K562 (cell line): ENCODE data around the gene INPP5D. TPM values are rescaled to one million over a fixed set of nuclear protein-coding genes. Genes with fewer than 3 reads are reported as not detected.

Experiments
- ATAC-seq: fragments of 200-7000 bp; cut with Tn5 transposase; 3 replicates; pipeline ENCODE4 v1.9.1; 2020; ENCODE audit warnings: moderate library complexity
- BruUV-seq: library from RNA; stranded (reverse); fragments of 400-500 nt; replicated peaks from 2 replicates; lab custom pipeline; 2021; lab: Mats Ljungman, UMichigan
- CTCF ChIA-PET: fragments of 300-600 bp; formaldehyde crosslinking; extraction: SDS; loops from one replicate; lab custom pipeline; 2021; ENCODE audit warnings: low intra/inter-chr PET ratio; lab: Yijun Ruan, JAX
- POLR2A ChIA-PET: fragments of 300-600, 350-650 bp; sonication (Branson Sonifier 250); formaldehyde crosslinking; extraction: SDS; loops from one replicate; lab custom pipeline; 2021; ENCODE audit warnings: antibody characterized with exemption, inconsistent platforms; lab: Yijun Ruan, JAX
- DNase-seq, 4 experiments: peaks; one replicate each; pipeline versions ENCODE4 v3.0.0 to v3.0.0-alpha.2; 2011 to 2018; ENCODE audit warnings: low spot score in 3 of 4, mixed read lengths in 3 of 4; ENCODE audit errors: extremely low read depth in 1 of 4
- FAIRE-seq: peaks from 2 replicates; lab custom pipeline; 2011; peaks lifted over from hg19 to GRCh38; lab: Jason Lieb, UNC
- H2AFZ ChIP-seq: 2 replicates; pipeline ENCODE4 v1.6.0; 2011; ENCODE audit warnings: low read depth, low read length, control low read depth, inconsistent platforms
- H3K27ac ChIP-seq: fragments of 200-600 bp; 3 replicates; pipeline ENCODE4 v1.8.0; 2011; ENCODE audit warnings: low read depth, mild to moderate bottlenecking, control low read depth, inconsistent platforms, low read length, moderate library complexity, mixed read lengths; ENCODE audit errors: extremely low read depth
- H3K27me3 ChIP-seq, 2 experiments: fragments of 300-600 bp in 1 of 2; 2 replicates in 1 of 2; 3 replicates in 1 of 2; pipeline versions ENCODE4 v1.6.0 to v1.8.0; 2011; ENCODE audit warnings: inconsistent platforms in 2 of 2, low read length in 2 of 2, mild to moderate bottlenecking in 1 of 2, mixed read lengths in 1 of 2, moderate library complexity in 1 of 2; ENCODE audit not compliant: control insufficient read depth in 2 of 2, insufficient read depth in 2 of 2
- H3K36me3 ChIP-seq: fragments of 300-600 bp; 3 replicates; pipeline ENCODE4 v1.8.0; 2011; ENCODE audit warnings: mild to moderate bottlenecking, low read length, inconsistent platforms; ENCODE audit not compliant: control insufficient read depth, insufficient read depth
- H3K4me1 ChIP-seq, 2 experiments: fragments of 200-600 bp in 1 of 2; replicated peaks in 1 of 2; 2 replicates in 1 of 2; 3 replicates in 1 of 2; pipeline versions ENCODE4 v1.5.1 to v1.8.0; 2011; ENCODE audit warnings: inconsistent platforms in 2 of 2, low read length in 2 of 2, mild to moderate bottlenecking in 1 of 2, mixed read lengths in 1 of 2, moderate library complexity in 1 of 2; ENCODE audit not compliant: control insufficient read depth in 2 of 2, insufficient read depth in 2 of 2
- H3K4me2 ChIP-seq: 2 replicates; pipeline ENCODE4 v1.6.1; 2011; ENCODE audit warnings: low read length, control low read depth, inconsistent platforms, mixed read lengths; ENCODE audit not compliant: insufficient read depth
- H3K4me3 ChIP-seq: fragments of 200-600 bp; sonication (generic), shearing (Covaris generic); 2 replicates; pipeline ENCODE4 v1.5.1; 2016; ENCODE audit warnings: control low read depth, inconsistent platforms
- H3K79me2 ChIP-seq: fragments of 200-600 bp; 3 replicates; pipeline ENCODE4 v1.8.0; 2011; ENCODE audit warnings: low read length, inconsistent platforms; ENCODE audit not compliant: control insufficient read depth, insufficient read depth
- H3K9ac ChIP-seq, 2 experiments: 2 replicates each; pipeline versions ENCODE4 v1.6.0 to v1.6.1; 2011; ENCODE audit warnings: low read depth in 2 of 2, low read length in 2 of 2, control low read depth in 1 of 2, inconsistent platforms in 1 of 2, mild to moderate bottlenecking in 1 of 2, mixed read lengths in 1 of 2; ENCODE audit not compliant: insufficient read depth in 1 of 2
- H3K9me1 ChIP-seq: one replicate; pipeline ENCODE4 v1.6.0; 2011; ENCODE audit warnings: inconsistent platforms, mild to moderate bottlenecking, low read length, moderate library complexity; ENCODE audit not compliant: control insufficient read depth, insufficient read depth
- H3K9me3 ChIP-seq: replicated peaks from 2 replicates; pipeline ENCODE4 v1.5.1; 2011; ENCODE audit warnings: low read depth, low read length, inconsistent platforms; ENCODE audit not compliant: control insufficient read depth, insufficient read depth
- H4K20me1 ChIP-seq: replicated peaks from 2 replicates; pipeline ENCODE4 v1.6.1; 2011; ENCODE audit warnings: low read length, inconsistent platforms, mixed read lengths; ENCODE audit not compliant: control insufficient read depth, insufficient read depth
- CBX1 ChIP-seq: sonication (generic); IDR thresholded peaks from 2 replicates; pipeline ENCODE4 v1.6.1; 2016; ENCODE audit warnings: antibody characterized with exemption, low read depth, mild to moderate bottlenecking
- CHCHD3 ChIP-seq: fragments of 250-450 bp; sonication (Bioruptor Pico); IDR thresholded peaks from 2 replicates; pipeline ENCODE4 v2.1.2; 2022; ENCODE audit warnings: mild to moderate bottlenecking
- MIER1 ChIP-seq: fragments of 450-650 bp; IDR thresholded peaks from 2 replicates; pipeline ENCODE4 v1.6.1; 2016; ENCODE audit warnings: antibody characterized with exemption, mild to moderate bottlenecking, low read depth
- RAD51 ChIP-seq: fragments of 450-650 bp; IDR thresholded peaks from 2 replicates; pipeline ENCODE4 v1.7.1; 2016; ENCODE audit warnings: low read depth, mild to moderate bottlenecking, borderline replicate concordance
- SLC30A9 ChIP-seq: fragments of 250-450 bp; sonication (Bioruptor Pico); IDR thresholded peaks from 2 replicates; pipeline ENCODE4 v1.8.0; 2022; ENCODE audit warnings: mild to moderate bottlenecking, moderate library complexity
- ZNF232 ChIP-seq: sonication (generic); formaldehyde crosslinking; IDR thresholded peaks from 2 replicates; pipeline ENCODE4 v1.8.0; 2022; ENCODE audit warnings: mild to moderate bottlenecking, missing genetic modification reagents
- ZNF780A ChIP-seq: fragments of 250-450 bp; sonication (Bioruptor Pico); IDR thresholded peaks from 2 replicates; pipeline ENCODE4 v1.5.0; 2021; ENCODE audit warnings: mild to moderate bottlenecking
- WGBS: fragments of 100-300 bp; shearing (Covaris generic); methylation state at CpG from one replicate; pipeline ENCODE4 v1.1.6; 2016; ENCODE audit warnings: low coverage, mixed read lengths; ENCODE audit not compliant: insufficient coverage; ENCODE audit errors: missing lambda C conversion rate; 5-methylcytosine and 5-hydroxymethylcytosine counted together
- in situ Hi-C: fragments of 300-500 bp; cut with MboI; formaldehyde crosslinking; loops from 4 replicates; pipeline ENCODE4 v1.15.0; 2018; ENCODE audit warnings: inconsistent platforms, mixed read lengths
- intact Hi-C: fragments of 100-400 bp; cut with micrococcal nuclease; formaldehyde crosslinking; loops from 2 replicates; pipeline ENCODE4 v1.14.2; 2022
- polyA plus RNA-seq, 8 experiments: library from polyadenylated mRNA; depleted of rRNA in 4 of 8; stranded (reverse) in 5 of 8; unstranded in 3 of 8; fragments of >200 nt; fragmentation: Nextera tagmentation in 2 of 8; fragmentation: Illumina TruSeq in 1 of 8; extraction: Ambion mirVana in 2 of 8; extraction: Trizol in 1 of 8; gene quantifications; 2 replicates each; pipeline versions ENCODE4 v1.2.1 to v1.2.3, GENCODE V29; 2011 to 2014; ENCODE audit warnings: inconsistent platforms in 1 of 8, missing spikeins in 1 of 8
- total RNA-seq, 7 experiments: library from RNA; depleted of rRNA in 6 of 7; stranded (reverse); fragments of >200 nt in 6 of 7; fragmentation: Illumina TruSeq in 2 of 7; extraction: Trizol in 2 of 7; gene quantifications; 2 replicates each; pipeline versions ENCODE4 v1.2.1 to v1.2.3, GENCODE V29; 2011 to 2021; ENCODE audit warnings: low replicate concordance in 1 of 7
- TF ChIP-seq, protein P1 (sequence below), 3 experiments: fragments of 200-800 bp in 1 of 3; fragments of 250-450 bp in 1 of 3; fragments of 450-650 bp in 1 of 3; sonication (Bioruptor Pico) in 1 of 3; sonication (Bioruptor generic) in 1 of 3; formaldehyde crosslinking in 1 of 3; IDR thresholded peaks; 2 replicates each; pipeline versions ENCODE4 v1.6.1 to v1.8.0; 2016 to 2022; ENCODE audit warnings: mild to moderate bottlenecking in 2 of 3, missing genetic modification characterization in 2 of 3, missing compliant biosample characterization in 1 of 3, moderate library complexity in 1 of 3

INPP5D gene
- total and polyA plus RNA-seq, 9 of the 15 experiments (the other 6 are each of a cell fraction or from before 2014, with no cell fraction given): 0.55 to 6.2 (median 2.2) TPM

DNA sequence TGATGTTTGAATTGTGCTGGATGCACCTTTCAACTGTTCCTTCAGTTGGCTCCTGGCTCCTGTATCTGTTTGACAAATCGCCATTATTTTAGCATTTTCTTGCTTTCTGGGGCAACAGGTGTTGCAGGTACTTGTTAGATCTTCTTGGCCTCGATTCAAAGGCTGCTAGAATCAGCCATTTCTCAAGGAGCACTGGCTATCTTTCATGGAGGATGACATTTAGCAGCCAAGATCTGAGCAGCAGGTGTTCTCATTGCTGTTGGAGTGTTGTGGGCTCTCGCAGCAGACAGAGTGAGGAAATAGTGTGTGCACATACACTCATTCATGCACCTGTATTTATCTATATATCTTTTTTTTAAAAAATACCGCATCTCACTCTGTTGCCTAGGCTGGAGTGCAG, 52.2 kb downstream of the INPP5D start:
- Histone ChIP-seq H3K79me2 (no peaks in the 10 kb centered on the region), H3K9ac (no peak overlapping the region), H3K4me1 (peaks cover 0 to 6% of the 10 kb centered on the region in 2 experiments; a peak in 2 of 5 replicates), H2AFZ (no peak overlapping the region), H3K9me1 (no peaks in the 10 kb centered on the region), H3K27ac (no peak overlapping the region), H3K9me3 (no peaks in the 10 kb centered on the region), H3K4me2 (no peak overlapping the region), H3K36me3 (no peaks in the 10 kb centered on the region), H3K4me3 (no peak overlapping the region), H4K20me1 (no peaks in the 10 kb centered on the region)
- 51% methylated on average over 4 of the region's 4 CpGs for WGBS
- no peak for FAIRE-seq
- ATAC-seq: no peak
- DNase-seq: no peak
- intact Hi-C loops: no loop called here
- BruUV-seq: no TSS peak
- in situ Hi-C loops: no loop called here
- CTCF ChIA-PET: no interaction called here
- TF ChIP-seq ZNF780A (CRISPR knock-in tag): no peak
- TF ChIP-seq SLC30A9: no peak
- TF ChIP-seq CHCHD3 (CRISPR knock-in tag): no peak
- TF ChIP-seq CBX1: no peak
- TF ChIP-seq, all 486 proteins: peak for 0
- POLR2A ChIA-PET: interaction anchor here (0.8 kb wide), 1 partner anchor 17 kb away, joined by 3 read pairs; no protein-coding TSS in a partner anchor
- H3K27me3 ChIP-seq: no peaks in the 10 kb centered on the region

DNA sequence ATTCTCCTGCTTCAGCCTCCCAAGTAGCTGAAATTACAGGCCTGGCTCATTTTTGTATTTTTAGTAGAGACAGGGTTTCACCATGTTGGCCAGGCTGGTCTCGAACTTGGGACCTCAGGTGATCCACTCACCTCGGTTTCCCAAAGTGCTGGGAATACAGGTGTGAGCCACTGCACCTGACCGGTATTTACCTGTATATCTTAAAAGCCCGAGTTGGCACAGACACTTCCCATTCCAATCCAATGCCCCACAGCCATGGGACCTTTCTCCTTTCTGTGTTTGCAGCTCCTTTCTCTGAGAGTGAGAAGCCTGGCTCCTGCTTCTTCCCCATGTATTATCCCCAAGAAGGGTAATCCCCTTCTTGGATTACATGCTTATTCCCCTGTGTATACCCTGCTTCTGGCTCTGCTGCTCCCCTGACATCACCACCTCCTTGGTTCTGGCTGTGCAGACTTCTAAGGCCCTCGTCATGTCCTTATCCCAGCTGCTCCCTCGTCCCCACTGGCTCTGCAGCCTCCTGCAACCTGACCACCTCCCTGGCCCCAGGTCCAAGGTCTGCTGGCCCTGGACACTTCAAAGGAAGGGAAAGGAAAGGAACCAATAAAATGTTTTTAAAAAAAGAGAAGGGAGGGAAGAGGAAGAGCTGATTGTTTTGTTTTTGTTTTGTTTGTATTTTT, 52.8 kb downstream of the INPP5D start:
- FAIRE-seq (no peak), DNase-seq (no peak), ATAC-seq (no peak)
- WGBS: 42% methylated on average over 5 of the region's 6 CpGs
- no peak overlapping the region for H3K4me2 ChIP-seq
- intact Hi-C loops (no loop called here), in situ Hi-C loops (no loop called here)
- BruUV-seq: no TSS peak
- ChIA-PET POLR2A (interaction anchor here (0.8 kb wide), 1 partner anchor 16 kb away, joined by 3 read pairs; no protein-coding TSS in a partner anchor), CTCF (no interaction called here)
- no peaks in the 10 kb centered on the region for H3K79me2 ChIP-seq
- no peaks in the 10 kb centered on the region for H3K27me3 ChIP-seq
- H2AFZ ChIP-seq: no peak overlapping the region
- TF ChIP-seq RAD51 (no peak), MIER1 (no peak), ZNF232 (CRISPR knock-in tag) (no peak)
- TF ChIP-seq, protein P1, sequence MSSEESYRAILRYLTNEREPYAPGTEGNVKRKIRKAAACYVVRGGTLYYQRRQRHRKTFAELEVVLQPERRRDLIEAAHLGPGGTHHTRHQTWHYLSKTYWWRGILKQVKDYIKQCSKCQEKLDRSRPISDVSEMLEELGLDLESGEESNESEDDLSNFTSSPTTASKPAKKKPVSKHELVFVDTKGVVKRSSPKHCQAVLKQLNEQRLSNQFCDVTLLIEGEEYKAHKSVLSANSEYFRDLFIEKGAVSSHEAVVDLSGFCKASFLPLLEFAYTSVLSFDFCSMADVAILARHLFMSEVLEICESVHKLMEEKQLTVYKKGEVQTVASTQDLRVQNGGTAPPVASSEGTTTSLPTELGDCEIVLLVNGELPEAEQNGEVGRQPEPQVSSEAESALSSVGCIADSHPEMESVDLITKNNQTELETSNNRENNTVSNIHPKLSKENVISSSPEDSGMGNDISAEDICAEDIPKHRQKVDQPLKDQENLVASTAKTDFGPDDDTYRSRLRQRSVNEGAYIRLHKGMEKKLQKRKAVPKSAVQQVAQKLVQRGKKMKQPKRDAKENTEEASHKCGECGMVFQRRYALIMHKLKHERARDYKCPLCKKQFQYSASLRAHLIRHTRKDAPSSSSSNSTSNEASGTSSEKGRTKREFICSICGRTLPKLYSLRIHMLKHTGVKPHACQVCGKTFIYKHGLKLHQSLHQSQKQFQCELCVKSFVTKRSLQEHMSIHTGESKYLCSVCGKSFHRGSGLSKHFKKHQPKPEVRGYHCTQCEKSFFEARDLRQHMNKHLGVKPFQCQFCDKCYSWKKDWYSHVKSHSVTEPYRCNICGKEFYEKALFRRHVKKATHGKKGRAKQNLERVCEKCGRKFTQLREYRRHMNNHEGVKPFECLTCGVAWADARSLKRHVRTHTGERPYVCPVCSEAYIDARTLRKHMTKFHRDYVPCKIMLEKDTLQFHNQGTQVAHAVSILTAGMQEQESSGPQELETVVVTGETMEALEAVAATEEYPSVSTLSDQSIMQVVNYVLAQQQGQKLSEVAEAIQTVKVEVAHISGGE (CRISPR knock-in tag; IDR thresholded peaks at IDR 0.05): no peak
- H3K4me3 ChIP-seq: no peak overlapping the region
- H3K9me3 ChIP-seq: no peaks in the 10 kb centered on the region
- no peak overlapping the region for H3K9ac ChIP-seq
- H3K36me3 ChIP-seq: no peaks in the 10 kb centered on the region
- peaks cover 0 to 5% of the 10 kb centered on the region in 2 experiments; a peak in 2 of 5 replicates for H3K4me1 ChIP-seq
- no peak overlapping the region for H3K27ac ChIP-seq
- H4K20me1 ChIP-seq: no peaks in the 10 kb centered on the region
- no peaks in the 10 kb centered on the region for H3K9me1 ChIP-seq
